Measurements from ENCODE around the gene GCC2. TPM values are rescaled to one million over a fixed set of nuclear protein-coding genes. Genes with fewer than 3 reads are reported as not detected.

Gene GCC2
- total and polyA plus RNA-seq, 9 of the 15 experiments (the other 6 are each of a cell fraction or from before 2014, with no cell fraction given), result 11.4 to 35.7 (median 19.9) TPM

DNA sequence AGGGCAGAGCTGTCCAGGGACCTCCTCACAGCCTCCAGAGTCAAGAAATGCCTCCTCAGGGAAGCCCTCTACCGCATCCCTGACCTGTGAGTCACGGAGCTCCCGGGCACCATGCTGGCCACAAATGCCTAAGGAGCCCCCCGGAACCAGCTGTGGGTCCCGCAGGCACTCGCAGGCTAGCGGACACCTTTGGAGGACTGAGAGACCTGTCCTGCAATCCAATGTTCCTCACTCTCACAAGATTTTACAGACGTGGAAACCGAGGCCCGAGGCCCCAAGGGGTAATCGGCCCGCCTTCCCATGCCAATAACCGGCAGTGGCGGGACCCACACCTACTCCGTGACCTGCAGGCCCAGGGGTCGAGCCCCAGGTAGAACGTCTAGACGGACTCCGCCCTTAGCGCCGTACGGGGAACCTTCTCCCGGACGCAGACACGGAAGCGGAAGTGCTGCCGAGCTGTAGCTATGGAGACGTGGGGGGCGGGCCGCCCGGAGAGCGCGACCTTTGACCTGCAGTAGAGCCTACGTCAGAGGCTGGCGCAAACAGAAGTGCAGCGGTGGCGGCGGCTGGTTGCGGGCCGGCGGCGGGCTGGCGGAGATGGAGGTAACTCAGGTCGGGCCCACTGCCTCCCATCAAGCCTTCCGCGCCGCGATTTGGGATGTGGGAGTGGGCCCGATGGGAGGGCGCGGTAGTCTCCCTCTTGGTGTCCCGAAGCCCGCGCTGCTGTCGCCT, at the start of gene GCC2 (continued):
- TF ChIP-seq, protein P1, sequence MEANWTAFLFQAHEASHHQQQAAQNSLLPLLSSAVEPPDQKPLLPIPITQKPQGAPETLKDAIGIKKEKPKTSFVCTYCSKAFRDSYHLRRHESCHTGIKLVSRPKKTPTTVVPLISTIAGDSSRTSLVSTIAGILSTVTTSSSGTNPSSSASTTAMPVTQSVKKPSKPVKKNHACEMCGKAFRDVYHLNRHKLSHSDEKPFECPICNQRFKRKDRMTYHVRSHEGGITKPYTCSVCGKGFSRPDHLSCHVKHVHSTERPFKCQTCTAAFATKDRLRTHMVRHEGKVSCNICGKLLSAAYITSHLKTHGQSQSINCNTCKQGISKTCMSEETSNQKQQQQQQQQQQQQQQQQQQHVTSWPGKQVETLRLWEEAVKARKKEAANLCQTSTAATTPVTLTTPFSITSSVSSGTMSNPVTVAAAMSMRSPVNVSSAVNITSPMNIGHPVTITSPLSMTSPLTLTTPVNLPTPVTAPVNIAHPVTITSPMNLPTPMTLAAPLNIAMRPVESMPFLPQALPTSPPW (CRISPR knock-in tag; IDR thresholded peaks at IDR 0.05), result peak; percentile 51; the same call in 1 of the 2 replicates
- TF ChIP-seq ZNF76 (CRISPR knock-in tag; IDR thresholded peaks at IDR 0.05; ENCODE audit: borderline replicate concordance), result no peak
- no peak; a peak in 1 of 4 replicates for TF ChIP-seq SRF (CRISPR knock-in tag; IDR thresholded peaks at IDR 0.05)
- TF ChIP-seq, protein P2, sequence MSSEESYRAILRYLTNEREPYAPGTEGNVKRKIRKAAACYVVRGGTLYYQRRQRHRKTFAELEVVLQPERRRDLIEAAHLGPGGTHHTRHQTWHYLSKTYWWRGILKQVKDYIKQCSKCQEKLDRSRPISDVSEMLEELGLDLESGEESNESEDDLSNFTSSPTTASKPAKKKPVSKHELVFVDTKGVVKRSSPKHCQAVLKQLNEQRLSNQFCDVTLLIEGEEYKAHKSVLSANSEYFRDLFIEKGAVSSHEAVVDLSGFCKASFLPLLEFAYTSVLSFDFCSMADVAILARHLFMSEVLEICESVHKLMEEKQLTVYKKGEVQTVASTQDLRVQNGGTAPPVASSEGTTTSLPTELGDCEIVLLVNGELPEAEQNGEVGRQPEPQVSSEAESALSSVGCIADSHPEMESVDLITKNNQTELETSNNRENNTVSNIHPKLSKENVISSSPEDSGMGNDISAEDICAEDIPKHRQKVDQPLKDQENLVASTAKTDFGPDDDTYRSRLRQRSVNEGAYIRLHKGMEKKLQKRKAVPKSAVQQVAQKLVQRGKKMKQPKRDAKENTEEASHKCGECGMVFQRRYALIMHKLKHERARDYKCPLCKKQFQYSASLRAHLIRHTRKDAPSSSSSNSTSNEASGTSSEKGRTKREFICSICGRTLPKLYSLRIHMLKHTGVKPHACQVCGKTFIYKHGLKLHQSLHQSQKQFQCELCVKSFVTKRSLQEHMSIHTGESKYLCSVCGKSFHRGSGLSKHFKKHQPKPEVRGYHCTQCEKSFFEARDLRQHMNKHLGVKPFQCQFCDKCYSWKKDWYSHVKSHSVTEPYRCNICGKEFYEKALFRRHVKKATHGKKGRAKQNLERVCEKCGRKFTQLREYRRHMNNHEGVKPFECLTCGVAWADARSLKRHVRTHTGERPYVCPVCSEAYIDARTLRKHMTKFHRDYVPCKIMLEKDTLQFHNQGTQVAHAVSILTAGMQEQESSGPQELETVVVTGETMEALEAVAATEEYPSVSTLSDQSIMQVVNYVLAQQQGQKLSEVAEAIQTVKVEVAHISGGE (CRISPR knock-in tag; IDR thresholded peaks at IDR 0.05), result peak; percentile 83 to 97 (median 95)
- no peak for TF ChIP-seq ZNF133 (CRISPR knock-in tag; IDR thresholded peaks at IDR 0.05)
- TF ChIP-seq, protein P3, sequence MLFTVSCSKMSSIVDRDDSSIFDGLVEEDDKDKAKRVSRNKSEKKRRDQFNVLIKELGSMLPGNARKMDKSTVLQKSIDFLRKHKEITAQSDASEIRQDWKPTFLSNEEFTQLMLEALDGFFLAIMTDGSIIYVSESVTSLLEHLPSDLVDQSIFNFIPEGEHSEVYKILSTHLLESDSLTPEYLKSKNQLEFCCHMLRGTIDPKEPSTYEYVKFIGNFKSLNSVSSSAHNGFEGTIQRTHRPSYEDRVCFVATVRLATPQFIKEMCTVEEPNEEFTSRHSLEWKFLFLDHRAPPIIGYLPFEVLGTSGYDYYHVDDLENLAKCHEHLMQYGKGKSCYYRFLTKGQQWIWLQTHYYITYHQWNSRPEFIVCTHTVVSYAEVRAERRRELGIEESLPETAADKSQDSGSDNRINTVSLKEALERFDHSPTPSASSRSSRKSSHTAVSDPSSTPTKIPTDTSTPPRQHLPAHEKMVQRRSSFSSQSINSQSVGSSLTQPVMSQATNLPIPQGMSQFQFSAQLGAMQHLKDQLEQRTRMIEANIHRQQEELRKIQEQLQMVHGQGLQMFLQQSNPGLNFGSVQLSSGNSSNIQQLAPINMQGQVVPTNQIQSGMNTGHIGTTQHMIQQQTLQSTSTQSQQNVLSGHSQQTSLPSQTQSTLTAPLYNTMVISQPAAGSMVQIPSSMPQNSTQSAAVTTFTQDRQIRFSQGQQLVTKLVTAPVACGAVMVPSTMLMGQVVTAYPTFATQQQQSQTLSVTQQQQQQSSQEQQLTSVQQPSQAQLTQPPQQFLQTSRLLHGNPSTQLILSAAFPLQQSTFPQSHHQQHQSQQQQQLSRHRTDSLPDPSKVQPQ (CRISPR knock-in tag; IDR thresholded peaks at IDR 0.05; ENCODE audit: borderline replicate concordance), result no peak
- TF ChIP-seq C11orf30 (IDR thresholded peaks at IDR 0.05; ENCODE audit: low read depth), result peak; percentile 71
- no peak for TF ChIP-seq SAFB (IDR thresholded peaks at IDR 0.05; ENCODE audit: borderline replicate concordance, low read depth, low read length)
- no peak for TF ChIP-seq TEAD2 (tag; IDR thresholded peaks at IDR 0.05)
- no peak for TF ChIP-seq MIER1 (IDR thresholded peaks at IDR 0.05; ENCODE audit: low read depth)
- TF ChIP-seq SUPT5H (IDR thresholded peaks at IDR 0.05), result peak; percentile 91
- TF ChIP-seq, protein P4, sequence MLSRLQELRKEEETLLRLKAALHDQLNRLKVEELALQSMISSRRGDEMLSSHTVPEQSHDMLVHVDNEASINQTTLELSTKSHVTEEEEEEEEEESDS (CRISPR knock-in tag; IDR thresholded peaks at IDR 0.05), result no peak
- no peak for TF ChIP-seq ZBTB8A (IDR thresholded peaks at IDR 0.05; ENCODE audit: partially characterized antibody)
- peak; percentile 87; the same call in 1 of the 2 replicates for TF ChIP-seq KAT7 (CRISPR knock-in tag; IDR thresholded peaks at IDR 0.05; ENCODE audit: borderline replicate concordance)
- peak; percentile 77 for TF ChIP-seq NCOA1 (IDR thresholded peaks at IDR 0.05; ENCODE audit: low read depth)
- TF ChIP-seq TAF1 (IDR thresholded peaks at IDR 0.05; ENCODE audit: control insufficient read depth, extremely low read depth, insufficient read depth, low read length, severe bottlenecking), result peak; percentile 84
- peak; percentile 82 for TF ChIP-seq KLF1 (tag; IDR thresholded peaks at IDR 0.05)
- no peak for TF ChIP-seq GATA2 (CRISPR knock-in tag; IDR thresholded peaks at IDR 0.05)
- TF ChIP-seq PHB (CRISPR knock-in tag; IDR thresholded peaks at IDR 0.05), result no peak
